HAP-1 (cell line): ENCODE data around the gene BNC1.

ENCODE experiments used
- DNase-seq, 2 experiments: peaks; one replicate each; pipeline ENCODE4 v3.0.0-alpha.2; 2016 to 2020; ENCODE audit warnings: low spot score in 2 of 2
- H3K27me3 ChIP-seq: fragments of 250-450 bp; sonication (Bioruptor Pico); 2 replicates; pipeline ENCODE4 v1.5.1; 2020; ENCODE audit warnings: low read depth, mild to moderate bottlenecking, moderate library complexity
- H3K36me3 ChIP-seq: fragments of 250-450 bp; sonication (Bioruptor Pico); replicated peaks from 2 replicates; pipeline ENCODE4 v1.5.1; 2020; ENCODE audit warnings: mild to moderate bottlenecking
- H3K4me1 ChIP-seq: fragments of 250-450 bp; sonication (Bioruptor Pico); 2 replicates; pipeline ENCODE4 v1.5.1; 2020; ENCODE audit warnings: mild to moderate bottlenecking
- H3K4me3 ChIP-seq: fragments of 250-450 bp; sonication (Bioruptor Pico); 2 replicates; pipeline ENCODE4 v1.5.1; 2020; ENCODE audit warnings: mild to moderate bottlenecking, moderate library complexity
- H3K9me3 ChIP-seq: fragments of 250-450 bp; sonication (Bioruptor Pico); 2 replicates; pipeline ENCODE4 v1.5.1; 2020; ENCODE audit warnings: mild to moderate bottlenecking, moderate library complexity
- in situ Hi-C: fragments of 300-500 bp; cut with MboI; formaldehyde crosslinking; loops from 3 replicates; pipeline ENCODE4 v1.14.3; 2020; ENCODE audit warnings: low sequenced_read_pairs, inconsistent platforms, mixed read lengths

Gene BNC1

GRCh38 chr15:83284559-83285283 lies at the start of gene BNC1:
Gene BNC1 (minus strand): TSS chr15:83284664. CDS start chr15:83284628, 36 bp downstream.
- in situ Hi-C loops: no loop called here
- Histone ChIP-seq H3K4me3 (peak within 1 kb of the TSS; percentile 24), H3K27me3 (peaks cover 43% of the 10 kb centered on the region), H3K9me3 (no peaks in the 10 kb centered on the region; the same call in 1 of the 2 replicates), H3K36me3 (no peaks in the 10 kb centered on the region), H3K4me1 (no peaks in the 10 kb centered on the region)
- DNase-seq: no peak

GRCh38 chr15:83327041-83327440 lies 42.6 kb upstream of the BNC1 start:
- H3K27me3 ChIP-seq: no peaks in the 10 kb centered on the region
- no peak for DNase-seq
- in situ Hi-C loops: no loop called here
- H3K4me1 ChIP-seq: no peaks in the 10 kb centered on the region
- H3K4me3 ChIP-seq: no peak overlapping the region
- H3K9me3 ChIP-seq: no peaks in the 10 kb centered on the region
- H3K36me3 ChIP-seq: no peaks in the 10 kb centered on the region

- no peaks in the 10 kb centered on the region for H3K4me1 ChIP-seq
- H3K9me3 ChIP-seq: no peaks in the 10 kb centered on the region
- in situ Hi-C loops: no loop called here
- 0 out of 2 replicates have a peak, but pooled peaks cover 4% of the 10 kb centered on the region for H3K27me3 ChIP-seq
- no peaks in the 10 kb centered on the region for H3K36me3 ChIP-seq
- no peak for DNase-seq
- no peak overlapping the region for H3K4me3 ChIP-seq
Observed at GRCh38 chr15:83324799-83325198, 40.3 kb upstream of the BNC1 start.

GRCh38 chr15:83323296-83323711 lies 38.8 kb upstream of the BNC1 start:
- Histone ChIP-seq H3K27me3 (0 out of 2 replicates have a peak, but pooled peaks cover 4% of the 10 kb centered on the region), H3K4me1 (no peaks in the 10 kb centered on the region), H3K4me3 (no peak overlapping the region), H3K36me3 (no peaks in the 10 kb centered on the region), H3K9me3 (no peaks in the 10 kb centered on the region)
- no peak for DNase-seq
- in situ Hi-C loops: no loop called here

- Histone ChIP-seq H3K4me1 (no peaks in the 10 kb centered on the region), H3K27me3 (0 out of 2 replicates have a peak, but pooled peaks cover 4% of the 10 kb centered on the region), H3K9me3 (no peaks in the 10 kb centered on the region), H3K36me3 (no peaks in the 10 kb centered on the region), H3K4me3 (no peak overlapping the region)
- no peak for DNase-seq
- in situ Hi-C loops: no loop called here
Observed at GRCh38 chr15:83322691-83323090, 38.2 kb upstream of the BNC1 start.

GRCh38 chr15:83322061-83322460 lies 37.6 kb upstream of the BNC1 start:
- DNase-seq: no peak
- H3K36me3 ChIP-seq: no peaks in the 10 kb centered on the region
- in situ Hi-C loops: no loop called here
- H3K4me1 ChIP-seq: no peaks in the 10 kb centered on the region
- H3K27me3 ChIP-seq: 0 out of 2 replicates have a peak, but pooled peaks cover 4% of the 10 kb centered on the region
- no peak overlapping the region for H3K4me3 ChIP-seq
- no peaks in the 10 kb centered on the region for H3K9me3 ChIP-seq

- DNase-seq: no peak
- in situ Hi-C loops: no loop called here
- Histone ChIP-seq H3K9me3 (no peaks in the 10 kb centered on the region), H3K36me3 (no peaks in the 10 kb centered on the region), H3K4me1 (no peaks in the 10 kb centered on the region), H3K4me3 (no peak overlapping the region), H3K27me3 (0 out of 2 replicates have a peak, but pooled peaks cover 4% of the 10 kb centered on the region)
Observed at GRCh38 chr15:83320844-83321243, 36.4 kb upstream of the BNC1 start.

- Histone ChIP-seq H3K27me3 (0 out of 2 replicates have a peak, but pooled peaks cover 4% of the 10 kb centered on the region), H3K9me3 (no peaks in the 10 kb centered on the region), H3K4me1 (no peaks in the 10 kb centered on the region), H3K4me3 (no peak overlapping the region), H3K36me3 (no peaks in the 10 kb centered on the region)
- in situ Hi-C loops: no loop called here
- no peak for DNase-seq
Observed at GRCh38 chr15:83320404-83320803, 35.9 kb upstream of the BNC1 start.

GRCh38 chr15:83319771-83320170 lies 35.3 kb upstream of the BNC1 start:
- in situ Hi-C loops: no loop called here
- Histone ChIP-seq H3K9me3 (no peaks in the 10 kb centered on the region), H3K4me1 (no peaks in the 10 kb centered on the region), H3K4me3 (no peak overlapping the region), H3K36me3 (no peaks in the 10 kb centered on the region), H3K27me3 (0 out of 2 replicates have a peak, but pooled peaks cover 4% of the 10 kb centered on the region)
- DNase-seq: no peak

GRCh38 chr15:83318861-83319415 lies 34.5 kb upstream of the BNC1 start:
- Histone ChIP-seq H3K36me3 (no peaks in the 10 kb centered on the region), H3K4me3 (no peak overlapping the region), H3K9me3 (no peaks in the 10 kb centered on the region), H3K27me3 (0 out of 2 replicates have a peak, but pooled peaks cover 4% of the 10 kb centered on the region), H3K4me1 (no peaks in the 10 kb centered on the region)
- DNase-seq: no peak
- in situ Hi-C loops: no loop called here

GRCh38 chr15:83318036-83318435 lies 33.6 kb upstream of the BNC1 start:
- no peak for DNase-seq
- Histone ChIP-seq H3K4me1 (no peaks in the 10 kb centered on the region), H3K36me3 (no peaks in the 10 kb centered on the region), H3K9me3 (no peaks in the 10 kb centered on the region), H3K27me3 (0 out of 2 replicates have a peak, but pooled peaks cover 4% of the 10 kb centered on the region), H3K4me3 (no peak overlapping the region)
- in situ Hi-C loops: no loop called here

GRCh38 chr15:83312071-83312470 lies 27.6 kb upstream of the BNC1 start:
- DNase-seq: no peak
- in situ Hi-C loops: no loop called here
- Histone ChIP-seq H3K36me3 (no peaks in the 10 kb centered on the region), H3K9me3 (no peaks in the 10 kb centered on the region), H3K4me1 (peaks cover 10% of the 10 kb centered on the region), H3K27me3 (no peaks in the 10 kb centered on the region), H3K4me3 (no peak overlapping the region)

- no peak overlapping the region for H3K4me3 ChIP-seq
- peak; percentile 49 to 75 for DNase-seq
- in situ Hi-C loops: no loop called here
- H3K9me3 ChIP-seq: no peaks in the 10 kb centered on the region
- peaks cover 10% of the 10 kb centered on the region for H3K4me1 ChIP-seq
- no peaks in the 10 kb centered on the region for H3K27me3 ChIP-seq
- H3K36me3 ChIP-seq: no peaks in the 10 kb centered on the region
Observed at GRCh38 chr15:83310521-83311456, 26.3 kb upstream of the BNC1 start.
